OCI-LY7 (cell line): Measurements from ENCODE around the gene TMEM167A. TPM values are rescaled to one million over a fixed set of nuclear protein-coding genes. Genes with fewer than 3 reads are reported as not detected.

Source experiments
- BruUV-seq: library from RNA; stranded (reverse); fragments of 400-500 nt; replicated peaks from 2 replicates; lab custom pipeline; 2021; lab: Mats Ljungman, UMichigan
- CTCF ChIA-PET: fragments of 300-600 bp; sonication (Branson Sonifier 250); formaldehyde crosslinking; loops from one replicate; lab custom pipeline; 2022; ENCODE audit warnings: antibody characterized with exemption; ENCODE audit not compliant: unreplicated experiment; lab: Charles Lee
- POLR2A ChIA-PET: fragments of 300-600 bp; sonication (Branson Sonifier 250); formaldehyde crosslinking; loops from one replicate; lab custom pipeline; 2022; ENCODE audit warnings: antibody characterized with exemption; lab: Charles Lee
- DNase-seq: peaks from one replicate; pipeline ENCODE4 v3.0.0-alpha.2; 2015; ENCODE audit warnings: low spot score
- H2AFZ ChIP-seq: fragments of 200-600 bp; sonication (generic), shearing (Covaris generic); 2 replicates; pipeline ENCODE4 v1.6.1; 2014; ENCODE audit warnings: mild to moderate bottlenecking, antibody characterized with exemption, low read length, moderate library complexity
- H3K27ac ChIP-seq: fragments of 200-600 bp; sonication (generic); 2 replicates; pipeline ENCODE4 v1.5.1; 2014; ENCODE audit warnings: mixed run types, low read depth, mild to moderate bottlenecking, moderate library complexity, low read length, inconsistent platforms; ENCODE audit not compliant: poor library complexity, severe bottlenecking
- H3K36me3 ChIP-seq: fragments of 200-600 bp; sonication (generic); 2 replicates; pipeline ENCODE4 v1.6.1; 2014; ENCODE audit warnings: mild to moderate bottlenecking, antibody characterized with exemption, low read length, moderate library complexity, mixed read lengths; ENCODE audit not compliant: insufficient read depth
- H3K4me1 ChIP-seq: fragments of 200-600 bp; sonication (generic); 2 replicates; pipeline ENCODE4 v1.5.1; 2014; ENCODE audit warnings: mild to moderate bottlenecking, low read length; ENCODE audit not compliant: insufficient read depth, poor library complexity, severe bottlenecking
- H3K4me2 ChIP-seq: fragments of 200-600 bp; sonication (generic); 2 replicates; pipeline ENCODE4 v1.6.1; 2014; ENCODE audit warnings: mild to moderate bottlenecking, low read length
- H3K4me3 ChIP-seq: fragments of 200-600 bp; sonication (generic); 2 replicates; pipeline ENCODE4 v1.5.1; 2014; ENCODE audit warnings: mild to moderate bottlenecking, low read depth, low read length; ENCODE audit not compliant: poor library complexity, severe bottlenecking
- H3K79me2 ChIP-seq: fragments of 200-600 bp; sonication (generic); 2 replicates; pipeline ENCODE4 v1.6.1; 2016; ENCODE audit warnings: low read depth, mild to moderate bottlenecking, low read length, moderate library complexity, mixed read lengths; ENCODE audit not compliant: insufficient read depth
- H3K9me2 ChIP-seq: fragments of 200-600 bp; sonication (generic); 2 replicates; pipeline ENCODE4 v1.6.1; 2016; ENCODE audit warnings: mild to moderate bottlenecking, low read length, mixed read lengths; ENCODE audit not compliant: insufficient read depth
- H3K9me3 ChIP-seq: fragments of 200-600 bp; sonication (generic); 2 replicates; pipeline ENCODE4 v1.6.1; 2014; ENCODE audit warnings: mild to moderate bottlenecking, mixed run types, low read length, mixed read lengths
- H4K20me1 ChIP-seq: fragments of 200-600 bp; sonication (generic); 2 replicates; pipeline ENCODE4 v1.6.1; 2014; ENCODE audit warnings: mild to moderate bottlenecking, antibody characterized with exemption, low read length, moderate library complexity, mixed read lengths; ENCODE audit not compliant: insufficient read depth
- EZH2phosphoT487 ChIP-seq: fragments of 200-600 bp; sonication (generic); IDR thresholded peaks from 2 replicates; pipeline ENCODE4 v1.6.1; 2018; ENCODE audit warnings: low read depth, borderline replicate concordance, mild to moderate bottlenecking, mixed run types, antibody characterized with exemption, low read length, moderate library complexity, mixed read lengths
- intact Hi-C: fragments of 100-400 bp; cut with micrococcal nuclease; formaldehyde crosslinking; loops from one replicate; pipeline ENCODE4 v1.10.0; 2022; ENCODE audit not compliant: unreplicated experiment
- total RNA-seq, 2 experiments: library from RNA; depleted of rRNA in 1 of 2; stranded (reverse); fragments of >200 nt in 1 of 2; shearing (Covaris generic) in 1 of 2; gene quantifications; 2 replicates each; pipeline ENCODE4 v1.2.3, GENCODE V29; 2014 to 2022
- TF ChIP-seq, protein P1 (sequence below): fragments of 200-600 bp; sonication (generic); conservative IDR thresholded peaks from 2 replicates; pipeline ENCODE4 v1.5.1; 2014; ENCODE audit warnings: mild to moderate bottlenecking, antibody characterized with exemption, low read length, moderate library complexity, mixed read lengths

Gene TMEM167A
- total RNA-seq, 2 experiments from 2014 or later = 20.4 to 55.7 TPM

DNA sequence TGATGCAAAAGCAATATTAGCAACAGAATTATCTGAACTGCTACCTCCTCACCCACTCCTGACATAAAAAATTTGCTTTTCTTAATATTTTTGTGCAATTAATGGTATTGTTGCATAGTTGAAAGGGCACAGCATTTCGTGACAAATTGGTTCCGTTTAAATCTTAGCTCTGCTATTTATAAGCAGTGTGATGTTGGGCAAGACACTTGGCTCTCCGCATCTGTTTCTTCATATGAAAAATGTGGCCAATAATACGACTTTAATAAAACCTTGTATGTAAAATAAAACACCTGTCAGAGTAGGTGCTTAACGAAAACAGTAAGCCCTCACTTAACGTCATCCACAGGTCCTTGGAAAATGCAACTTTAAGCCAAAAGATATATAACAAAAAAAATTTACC is 4.2 kb downstream of the TMEM167A start:
- DNase-seq = no peak
- H3K79me2 ChIP-seq = peaks cover 95% of the 10 kb centered on the region
- H3K4me1 ChIP-seq = peaks cover 5% of the 10 kb centered on the region
- peaks cover 53% of the 10 kb centered on the region for H3K36me3 ChIP-seq
- H3K4me3 ChIP-seq = no peak overlapping the region
- H3K9me2 ChIP-seq = no peaks in the 10 kb centered on the region
- H4K20me1 ChIP-seq = peaks cover 7% of the 10 kb centered on the region
- TF ChIP-seq, protein P1, sequence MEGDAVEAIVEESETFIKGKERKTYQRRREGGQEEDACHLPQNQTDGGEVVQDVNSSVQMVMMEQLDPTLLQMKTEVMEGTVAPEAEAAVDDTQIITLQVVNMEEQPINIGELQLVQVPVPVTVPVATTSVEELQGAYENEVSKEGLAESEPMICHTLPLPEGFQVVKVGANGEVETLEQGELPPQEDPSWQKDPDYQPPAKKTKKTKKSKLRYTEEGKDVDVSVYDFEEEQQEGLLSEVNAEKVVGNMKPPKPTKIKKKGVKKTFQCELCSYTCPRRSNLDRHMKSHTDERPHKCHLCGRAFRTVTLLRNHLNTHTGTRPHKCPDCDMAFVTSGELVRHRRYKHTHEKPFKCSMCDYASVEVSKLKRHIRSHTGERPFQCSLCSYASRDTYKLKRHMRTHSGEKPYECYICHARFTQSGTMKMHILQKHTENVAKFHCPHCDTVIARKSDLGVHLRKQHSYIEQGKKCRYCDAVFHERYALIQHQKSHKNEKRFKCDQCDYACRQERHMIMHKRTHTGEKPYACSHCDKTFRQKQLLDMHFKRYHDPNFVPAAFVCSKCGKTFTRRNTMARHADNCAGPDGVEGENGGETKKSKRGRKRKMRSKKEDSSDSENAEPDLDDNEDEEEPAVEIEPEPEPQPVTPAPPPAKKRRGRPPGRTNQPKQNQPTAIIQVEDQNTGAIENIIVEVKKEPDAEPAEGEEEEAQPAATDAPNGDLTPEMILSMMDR = no peak
- TF ChIP-seq EZH2phosphoT487 = no peak
- intact Hi-C loops = no loop called here
- BruUV-seq = no TSS peak
- POLR2A ChIA-PET = interaction anchor here (0.6 to 2.0 kb wide), 2 partner anchors 11 to 76 kb away, joined by 3 to 4 read pairs; no protein-coding TSS in a partner anchor
- no peak overlapping the region for H3K4me2 ChIP-seq
- H2AFZ ChIP-seq = no peak overlapping the region
- CTCF ChIA-PET = no interaction called here
- H3K27ac ChIP-seq = no peak overlapping the region
- H3K9me3 ChIP-seq = no peaks in the 10 kb centered on the region

DNA sequence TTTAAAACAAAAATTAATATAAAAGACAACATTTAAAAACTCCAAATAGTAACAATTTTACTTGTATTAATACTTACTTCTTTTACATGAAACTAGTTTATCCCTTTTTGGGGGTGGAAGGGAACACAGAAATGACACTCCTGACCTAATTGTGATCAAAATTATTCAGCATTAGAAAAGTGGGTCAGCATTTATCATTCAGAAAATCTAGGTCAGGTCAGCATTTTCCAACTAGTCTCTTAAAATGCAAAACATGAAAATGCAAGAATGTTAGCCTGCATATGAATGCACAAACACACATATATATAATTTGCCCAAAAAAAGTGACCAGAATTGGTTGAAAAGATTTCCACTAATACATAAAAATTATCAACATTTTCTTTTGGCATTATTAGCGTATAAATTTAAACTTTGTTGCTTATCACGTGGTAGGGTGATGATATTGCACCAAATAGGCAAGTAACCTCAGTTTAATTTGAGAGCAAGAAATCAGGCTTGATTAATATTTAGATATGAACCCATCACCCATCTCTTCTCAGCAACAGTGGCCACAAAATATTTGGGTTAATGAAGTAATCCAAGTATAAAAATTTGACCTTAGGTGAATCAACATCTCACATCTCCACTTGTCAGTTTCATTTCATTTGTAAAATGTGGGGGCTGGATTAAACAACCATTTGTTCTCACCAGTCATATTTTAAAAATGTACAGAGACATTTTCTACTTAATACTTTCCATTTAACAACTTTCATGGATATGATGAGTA is 5.7 kb downstream of the TMEM167A start:
- Histone ChIP-seq H3K9me2 (no peaks in the 10 kb centered on the region), H3K79me2 (peaks cover 99% of the 10 kb centered on the region), H3K36me3 (peaks cover 56% of the 10 kb centered on the region), H3K4me2 (no peak overlapping the region), H2AFZ (no peak overlapping the region), H3K27ac (no peak overlapping the region), H3K4me3 (no peak overlapping the region), H4K20me1 (peaks cover 7% of the 10 kb centered on the region), H3K4me1 (peaks cover 5% of the 10 kb centered on the region), H3K9me3 (no peaks in the 10 kb centered on the region)
- no peak for TF ChIP-seq EZH2phosphoT487
- TF ChIP-seq, protein P1 = no peak
- ChIA-PET POLR2A (interaction anchor here (1.0 to 2.0 kb wide), 2 partner anchors 9 to 14 kb away, joined by 3 to 4 read pairs; no protein-coding TSS in a partner anchor), CTCF (no interaction called here)
- intact Hi-C loops = no loop called here
- BruUV-seq = no TSS peak
- DNase-seq = no peak
